Measurements from ENCODE around the gene CNTNAP2. TPM values are rescaled to one million over a fixed set of nuclear protein-coding genes. Genes with fewer than 3 reads are reported as not detected.

Gene CNTNAP2
- total RNA-seq, 1 donor from 2014 or later = 4.2 TPM

- Mint-ChIP-seq H3K27me3 (ENCODE audit: low read depth) (no peaks in the 10 kb centered on the region), H3K9me3 (no peaks in the 10 kb centered on the region), H3K4me3 (no peak overlapping the region), H3K36me3 (no peaks in the 10 kb centered on the region), H3K4me1 (no peaks in the 10 kb centered on the region), H3K27ac (no peak overlapping the region)
- no peak for DNase-seq (ENCODE audit: low spot score in 2 of 2, unreplicated experiment in 2 of 2)
- TF ChIP-seq CTCF (IDR thresholded peaks at IDR 0.05; ENCODE audit: unreplicated experiment) = no peak
Measured at GRCh38 chr7:146690987-146691386, 574.4 kb downstream of the CNTNAP2 start.

- no peak for TF ChIP-seq CTCF (IDR thresholded peaks at IDR 0.05; ENCODE audit: unreplicated experiment)
- no peaks in the 10 kb centered on the region for H3K36me3 Mint-ChIP-seq
Measured at GRCh38 chr7:146698995-146699610, 582.5 kb downstream of the CNTNAP2 start.

GRCh38 chr7:146700015-146700560, 583.5 kb downstream of the CNTNAP2 start:
- Mint-ChIP-seq H3K4me1 (peaks cover 5% of the 10 kb centered on the region), H3K36me3 (no peaks in the 10 kb centered on the region), H3K27me3 (ENCODE audit: low read depth) (no peaks in the 10 kb centered on the region), H3K4me3 (no peak overlapping the region), H3K27ac (no peak overlapping the region), H3K9me3 (no peaks in the 10 kb centered on the region)
- DNase-seq (ENCODE audit: low spot score in 2 of 2, unreplicated experiment in 2 of 2) = no peak
- no peak for TF ChIP-seq CTCF (IDR thresholded peaks at IDR 0.05; ENCODE audit: unreplicated experiment)

More at GRCh38 chr7:146698995-146699610, 582.5 kb downstream of the CNTNAP2 start:
- H3K4me1 Mint-ChIP-seq = peaks cover 5% of the 10 kb centered on the region
- H3K9me3 Mint-ChIP-seq = no peaks in the 10 kb centered on the region
- no peaks in the 10 kb centered on the region for H3K27me3 Mint-ChIP-seq (ENCODE audit: low read depth)
- H3K27ac Mint-ChIP-seq = no peak overlapping the region
- H3K4me3 Mint-ChIP-seq = no peak overlapping the region
- no peak for DNase-seq (ENCODE audit: low spot score in 2 of 2, unreplicated experiment in 2 of 2)

- no peaks in the 10 kb centered on the region for H3K36me3 Mint-ChIP-seq
- H3K27me3 Mint-ChIP-seq (ENCODE audit: low read depth) = no peaks in the 10 kb centered on the region
- no peaks in the 10 kb centered on the region for H3K9me3 Mint-ChIP-seq
- H3K27ac Mint-ChIP-seq = no peak overlapping the region
- TF ChIP-seq CTCF (IDR thresholded peaks at IDR 0.05; ENCODE audit: unreplicated experiment) = no peak
- H3K4me3 Mint-ChIP-seq = no peak overlapping the region
- peaks cover 5% of the 10 kb centered on the region for H3K4me1 Mint-ChIP-seq
- no peak for DNase-seq (ENCODE audit: low spot score in 2 of 2, unreplicated experiment in 2 of 2)
Measured at GRCh38 chr7:146701166-146701565, 584.6 kb downstream of the CNTNAP2 start.

GRCh38 chr7:146702898-146703297, 586.3 kb downstream of the CNTNAP2 start:
- no peaks in the 10 kb centered on the region for H3K36me3 Mint-ChIP-seq
- H3K27me3 Mint-ChIP-seq (ENCODE audit: low read depth) = no peaks in the 10 kb centered on the region
- H3K4me1 Mint-ChIP-seq = peaks cover 5% of the 10 kb centered on the region
- TF ChIP-seq CTCF (IDR thresholded peaks at IDR 0.05; ENCODE audit: unreplicated experiment) = no peak
- H3K27ac Mint-ChIP-seq = no peak overlapping the region
- no peak overlapping the region for H3K4me3 Mint-ChIP-seq
- DNase-seq (ENCODE audit: low spot score in 2 of 2, unreplicated experiment in 2 of 2) = no peak
- H3K9me3 Mint-ChIP-seq = no peaks in the 10 kb centered on the region
